GM23248 (cell line): Measurements from ENCODE around the gene ALCAM.

ENCODE experiments used
- EZH2 ChIP-seq: fragments of 200-600 bp; sonication (generic); IDR thresholded peaks from 2 replicates; pipeline ENCODE4 v1.6.1; 2018; ENCODE audit warnings: antibody characterized with exemption, mild to moderate bottlenecking; ENCODE audit not compliant: insufficient read depth, poor library complexity, severe bottlenecking
- EZH2phosphoT487 ChIP-seq: fragments of 200-600 bp; sonication (generic); IDR thresholded peaks from 2 replicates; pipeline ENCODE4 v1.6.1; 2018; ENCODE audit warnings: antibody characterized with exemption, moderate library complexity, mild to moderate bottlenecking, low read depth; ENCODE audit not compliant: insufficient read depth

DNA sequence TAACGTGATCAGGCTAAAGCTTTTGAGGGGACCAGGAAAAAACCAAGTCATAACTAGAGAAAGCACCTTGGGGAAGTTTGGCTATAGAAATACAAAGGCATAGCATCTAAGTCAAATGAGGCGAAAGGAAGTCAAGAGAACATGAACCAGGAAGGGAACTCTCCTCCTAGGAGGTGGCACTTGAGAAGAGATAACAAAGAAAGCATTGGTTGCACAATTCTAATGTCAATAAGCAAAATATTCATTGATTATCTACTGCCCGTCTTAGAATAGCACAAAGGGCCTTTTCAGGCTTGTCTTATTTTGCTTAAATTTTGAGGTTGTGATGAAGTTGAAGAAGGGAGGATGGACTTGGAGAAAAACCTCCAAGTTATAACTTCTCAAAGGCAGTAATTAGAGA is 73.4 kb downstream of the ALCAM start:
- TF ChIP-seq EZH2 (no peak), EZH2phosphoT487 (no peak)
